HG02970 (cell line): ENCODE measurements around the gene HOXB7.

Source experiments
- ATAC-seq: cut with Tn5 transposase; IDR thresholded peaks from one replicate; pipeline ENCODE4 v1.9.1; 2021; ENCODE audit warnings: mild to moderate bottlenecking, moderate library complexity, moderate number of reproducible peaks; ENCODE audit not compliant: unreplicated experiment, low FRiP score

HOXB7 gene

GRCh38 chr17:48558057-48558830 lies 52.6 kb downstream of the HOXB7 start:
- no peak for ATAC-seq
